ENCODE results near the gene SCAMP3.

DNA sequence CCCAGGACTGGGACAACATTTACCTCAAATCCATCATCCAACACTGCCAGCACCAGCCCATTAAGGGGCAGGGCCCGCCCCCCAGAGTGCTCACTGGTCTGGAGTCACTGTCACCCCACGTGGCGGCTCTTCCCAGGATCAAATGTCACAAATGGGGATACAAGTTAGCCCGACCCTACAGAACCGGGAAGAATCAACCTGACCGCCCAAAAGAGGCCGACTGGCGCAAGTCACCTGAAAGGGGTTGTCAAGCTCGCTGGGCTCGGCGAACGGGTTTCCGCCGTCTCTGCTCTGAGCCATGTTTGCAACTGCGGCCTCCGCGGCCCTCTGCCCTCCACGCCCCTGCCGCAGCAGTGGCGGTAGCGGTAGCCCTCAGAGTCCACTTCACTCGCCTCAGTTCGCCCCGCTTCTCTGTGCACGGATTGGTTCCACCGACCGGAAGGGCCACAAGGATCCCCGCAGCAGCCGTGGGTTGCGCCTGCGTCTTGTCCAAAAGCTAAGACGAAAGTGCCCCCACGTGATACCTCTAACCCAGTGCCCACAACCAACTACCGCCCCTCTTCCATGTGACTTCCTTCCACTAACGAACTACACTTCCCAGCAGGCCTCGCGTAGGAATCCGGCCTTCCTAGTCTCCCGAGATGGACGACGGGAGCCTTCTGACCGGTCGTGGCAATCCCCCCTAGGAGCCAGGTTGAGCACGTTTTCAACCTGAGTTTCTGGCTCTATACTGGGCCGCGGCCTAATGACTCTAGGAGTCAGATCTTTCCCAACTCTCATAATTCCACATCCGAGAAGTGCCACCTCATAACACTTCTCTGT is at the start of gene SCAMP3:
- TF ChIP-seq, protein P1, sequence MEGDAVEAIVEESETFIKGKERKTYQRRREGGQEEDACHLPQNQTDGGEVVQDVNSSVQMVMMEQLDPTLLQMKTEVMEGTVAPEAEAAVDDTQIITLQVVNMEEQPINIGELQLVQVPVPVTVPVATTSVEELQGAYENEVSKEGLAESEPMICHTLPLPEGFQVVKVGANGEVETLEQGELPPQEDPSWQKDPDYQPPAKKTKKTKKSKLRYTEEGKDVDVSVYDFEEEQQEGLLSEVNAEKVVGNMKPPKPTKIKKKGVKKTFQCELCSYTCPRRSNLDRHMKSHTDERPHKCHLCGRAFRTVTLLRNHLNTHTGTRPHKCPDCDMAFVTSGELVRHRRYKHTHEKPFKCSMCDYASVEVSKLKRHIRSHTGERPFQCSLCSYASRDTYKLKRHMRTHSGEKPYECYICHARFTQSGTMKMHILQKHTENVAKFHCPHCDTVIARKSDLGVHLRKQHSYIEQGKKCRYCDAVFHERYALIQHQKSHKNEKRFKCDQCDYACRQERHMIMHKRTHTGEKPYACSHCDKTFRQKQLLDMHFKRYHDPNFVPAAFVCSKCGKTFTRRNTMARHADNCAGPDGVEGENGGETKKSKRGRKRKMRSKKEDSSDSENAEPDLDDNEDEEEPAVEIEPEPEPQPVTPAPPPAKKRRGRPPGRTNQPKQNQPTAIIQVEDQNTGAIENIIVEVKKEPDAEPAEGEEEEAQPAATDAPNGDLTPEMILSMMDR (conservative IDR thresholded peaks at IDR 0.05; ENCODE audit: low read length): no peak
- TF ChIP-seq EZH2phosphoT487 (IDR thresholded peaks at IDR 0.05; ENCODE audit: borderline replicate concordance): no peak

Measured in Loucy (cell line).